Neural progenitor cell (in vitro differentiated cells): ENCODE measurements around the gene SEMA5B. TPM values are rescaled to one million over a fixed set of nuclear protein-coding genes. Genes with fewer than 3 reads are reported as not detected.

Experiments used
- DNase-seq: peaks from one replicate; pipeline ENCODE4 v3.0.0-alpha.2; 2016; ENCODE audit warnings: low spot score
- H2AFZ ChIP-seq: fragments of 200-600 bp; sonication (generic); replicated peaks from 2 replicates; pipeline ENCODE4 v1.6.1; 2016; ENCODE audit warnings: antibody characterized with exemption
- H3F3A ChIP-seq: fragments of 200-600 bp; sonication (generic); 2 replicates; pipeline ENCODE4 v1.6.1; 2016; ENCODE audit warnings: antibody characterized with exemption, low read depth
- H3K27ac ChIP-seq: fragments of 200-600 bp; sonication (generic); 2 replicates; pipeline ENCODE4 v1.5.1; 2016; ENCODE audit warnings: mild to moderate bottlenecking
- H3K27me3 ChIP-seq: fragments of 200-600 bp; sonication (generic); 2 replicates; pipeline ENCODE4 v1.6.1; 2016; ENCODE audit warnings: mild to moderate bottlenecking, moderate library complexity
- H3K36me3 ChIP-seq: fragments of 200-600 bp; sonication (generic); 2 replicates; pipeline ENCODE4 v1.5.1; 2016
- H3K4me1 ChIP-seq: fragments of 200-600 bp; sonication (generic); 2 replicates; pipeline ENCODE4 v1.6.1; 2016; ENCODE audit warnings: mixed run types
- H3K4me2 ChIP-seq: fragments of 200-600 bp; sonication (generic); 2 replicates; pipeline ENCODE4 v1.6.1; 2016
- H3K4me3 ChIP-seq: fragments of 200-600 bp; sonication (generic); 2 replicates; pipeline ENCODE4 v1.5.1; 2016
- H3K79me2 ChIP-seq: fragments of 200-600 bp; sonication (generic); 2 replicates; pipeline ENCODE4 v1.6.1; 2016; ENCODE audit warnings: low read depth
- H3K9ac ChIP-seq: fragments of 200-600 bp; sonication (generic); 2 replicates; pipeline ENCODE4 v1.6.1; 2016
- H3K9me3 ChIP-seq: fragments of 200-600 bp; sonication (generic); 2 replicates; pipeline ENCODE4 v1.5.1; 2016; ENCODE audit warnings: low read depth
- H4K20me1 ChIP-seq: fragments of 200-600 bp; sonication (generic); 2 replicates; pipeline ENCODE4 v1.6.1; 2016; ENCODE audit warnings: low read depth
- H3K27ac Mint-ChIP-seq: 3 replicates; pipeline ENCODE4 v1.8.0; 2021; ENCODE audit warnings: mixed read lengths
- H3K27me3 Mint-ChIP-seq: 2 replicates; pipeline ENCODE4 v1.8.0; 2022; ENCODE audit warnings: low read depth, mild to moderate bottlenecking, inconsistent platforms, moderate library complexity, mixed read lengths; ENCODE audit not compliant: insufficient read depth
- H3K36me3 Mint-ChIP-seq: 3 replicates; pipeline ENCODE4 v1.8.0; 2021; ENCODE audit warnings: mixed read lengths
- H3K4me1 Mint-ChIP-seq: 3 replicates; pipeline ENCODE4 v1.8.0; 2021; ENCODE audit warnings: mixed read lengths
- H3K4me3 Mint-ChIP-seq: 3 replicates; pipeline ENCODE4 v1.8.0; 2021; ENCODE audit warnings: mild to moderate bottlenecking, moderate library complexity, mixed read lengths
- H3K9me3 Mint-ChIP-seq: 3 replicates; pipeline ENCODE4 v1.8.0; 2020; ENCODE audit warnings: mixed read lengths
- CTCF ChIP-seq: fragments of 200-600 bp; sonication (generic); IDR thresholded peaks from 2 replicates; pipeline ENCODE4 v1.5.1; 2017; ENCODE audit warnings: antibody characterized with exemption, mild to moderate bottlenecking
- EZH2 ChIP-seq: fragments of 200-600 bp; sonication (generic); IDR thresholded peaks from 2 replicates; pipeline ENCODE4 v1.6.1; 2017; ENCODE audit warnings: antibody characterized with exemption, mild to moderate bottlenecking, moderate library complexity
- EZH2phosphoT487 ChIP-seq: fragments of 200-600 bp; sonication (generic); IDR thresholded peaks from 2 replicates; pipeline ENCODE4 v1.6.1; 2017; ENCODE audit warnings: antibody characterized with exemption
- total RNA-seq: library from RNA; depleted of rRNA; stranded (reverse); fragments of >200 nt; gene quantifications from 2 replicates; pipeline ENCODE4 v1.2.3, GENCODE V29; 2015; ENCODE audit warnings: low replicate concordance

The SEMA5B gene
- total RNA-seq, 1 donor from 2014 or later: 10.1 TPM

GRCh38 chr3:123005291-123005690 is 22.3 kb downstream of the SEMA5B start:
- Histone ChIP-seq H3K9me3 (no peaks in the 10 kb centered on the region), H3K27me3 (no peaks in the 10 kb centered on the region), H3F3A (peaks cover 30% of the 10 kb centered on the region), H3K4me1 (peaks cover 53% of the 10 kb centered on the region), H3K27ac (no peak overlapping the region), H3K4me3 (no peak overlapping the region), H2AFZ (no peak overlapping the region), H3K36me3 (no peaks in the 10 kb centered on the region), H3K4me2 (no peak overlapping the region), H3K79me2 (no peaks in the 10 kb centered on the region), H4K20me1 (peaks cover 39% of the 10 kb centered on the region), H3K9ac (no peak overlapping the region)
- H3K36me3 Mint-ChIP-seq: peaks cover 5% of the 10 kb centered on the region
- no peak for DNase-seq
- peaks cover 62% of the 10 kb centered on the region for H3K4me1 Mint-ChIP-seq
- H3K9me3 Mint-ChIP-seq: no peaks in the 10 kb centered on the region
- H3K4me3 Mint-ChIP-seq: no peak overlapping the region
- H3K27ac Mint-ChIP-seq: no peak overlapping the region
- TF ChIP-seq CTCF: no peak
- TF ChIP-seq EZH2phosphoT487: no peak
- no peak for TF ChIP-seq EZH2
- peaks cover 9% of the 10 kb centered on the region for H3K27me3 Mint-ChIP-seq

GRCh38 chr3:123004201-123004918 is 23.2 kb downstream of the SEMA5B start:
- Histone ChIP-seq H3K27ac (no peak overlapping the region), H4K20me1 (peaks cover 39% of the 10 kb centered on the region), H3K79me2 (peaks cover 7% of the 10 kb centered on the region), H3K27me3 (no peaks in the 10 kb centered on the region), H3K4me1 (peaks cover 61% of the 10 kb centered on the region), H3K4me2 (peak overlapping the region; percentile 21), H3K9me3 (no peaks in the 10 kb centered on the region), H3K4me3 (no peak overlapping the region), H3K9ac (no peak overlapping the region), H3F3A (peaks cover 30% of the 10 kb centered on the region), H3K36me3 (no peaks in the 10 kb centered on the region), H2AFZ (no peak overlapping the region)
- peak overlapping the region; percentile 15 for H3K4me3 Mint-ChIP-seq
- H3K36me3 Mint-ChIP-seq: peaks cover 5% of the 10 kb centered on the region
- no peak for DNase-seq
- no peaks in the 10 kb centered on the region for H3K9me3 Mint-ChIP-seq
- H3K4me1 Mint-ChIP-seq: peaks cover 63% of the 10 kb centered on the region
- no peak for TF ChIP-seq CTCF
- TF ChIP-seq EZH2: no peak
- no peak for TF ChIP-seq EZH2phosphoT487
- H3K27me3 Mint-ChIP-seq: peaks cover 10% of the 10 kb centered on the region
- no peak overlapping the region for H3K27ac Mint-ChIP-seq

GRCh38 chr3:123002749-123003497 is 24.6 kb downstream of the SEMA5B start:
- Histone ChIP-seq H3K4me3 (no peak overlapping the region), H2AFZ (no peak overlapping the region), H3K79me2 (peaks cover 7% of the 10 kb centered on the region), H3K9me3 (no peaks in the 10 kb centered on the region), H3K4me2 (peak overlapping the region; percentile 44), H3K36me3 (no peaks in the 10 kb centered on the region), H3F3A (peaks cover 30% of the 10 kb centered on the region), H3K27ac (no peak overlapping the region), H3K9ac (no peak overlapping the region), H3K27me3 (no peaks in the 10 kb centered on the region), H3K4me1 (peaks cover 72% of the 10 kb centered on the region), H4K20me1 (peaks cover 39% of the 10 kb centered on the region)
- Mint-ChIP-seq H3K36me3 (peaks cover 8% of the 10 kb centered on the region), H3K4me3 (no peak overlapping the region), H3K27ac (no peak overlapping the region), H3K27me3 (peaks cover 9% of the 10 kb centered on the region), H3K4me1 (peaks cover 61% of the 10 kb centered on the region), H3K9me3 (no peaks in the 10 kb centered on the region)
- TF ChIP-seq CTCF (no peak), EZH2phosphoT487 (no peak), EZH2 (no peak)
- DNase-seq: no peak
